Panc1 (cell line): ENCODE results near the gene IFNA7. TPM values are rescaled to one million over a fixed set of nuclear protein-coding genes. Genes with fewer than 3 reads are reported as not detected.

Source experiments
- ATAC-seq: fragments of 200-7000 bp; cut with Tn5 transposase; 2 replicates; pipeline ENCODE4 v1.9.1; 2020; ENCODE audit warnings: mild to moderate bottlenecking, moderate library complexity
- BruUV-seq: library from RNA; stranded (reverse); fragments of 400-500 nt; replicated peaks from 2 replicates; lab custom pipeline; 2021; lab: Mats Ljungman, UMichigan
- CTCF ChIA-PET: fragments of 300-600 bp; sonication (Branson Sonifier 250); formaldehyde crosslinking; loops from one replicate; lab custom pipeline; 2022; ENCODE audit warnings: antibody characterized with exemption; lab: Charles Lee
- POLR2A ChIA-PET: fragments of 300-600 bp; sonication (Branson Sonifier 250); formaldehyde crosslinking; loops from one replicate; lab custom pipeline; 2022; ENCODE audit warnings: antibody characterized with exemption; lab: Charles Lee
- DNase-seq: peaks from one replicate; pipeline ENCODE4 v3.0.0-alpha.2; 2010; ENCODE audit warnings: low read depth, low spot score
- H3K27ac ChIP-seq: 2 replicates; pipeline ENCODE4 v1.5.1; 2011; ENCODE audit warnings: mild to moderate bottlenecking, low read length, inconsistent platforms
- H3K27me3 ChIP-seq: fragments of 200-500 bp; sonication (Bioruptor generic); 2 replicates; pipeline ENCODE4 v1.6.0; 2014; ENCODE audit warnings: low read length, inconsistent platforms; ENCODE audit not compliant: control insufficient read depth, insufficient read depth
- H3K36me3 ChIP-seq: fragments of 200-500 bp; sonication (Bioruptor generic); 2 replicates; pipeline ENCODE4 v1.5.1; 2014; ENCODE audit warnings: inconsistent platforms, mild to moderate bottlenecking, low read length, moderate library complexity; ENCODE audit not compliant: control insufficient read depth, insufficient read depth
- H3K4me1 ChIP-seq: 2 replicates; pipeline ENCODE4 v1.5.1; 2011; ENCODE audit warnings: inconsistent platforms, mild to moderate bottlenecking, low read length, moderate library complexity; ENCODE audit not compliant: control insufficient read depth, insufficient read depth
- H3K4me3 ChIP-seq, 2 experiments: 2 replicates each; pipeline ENCODE4 v1.5.1; 2011 to 2012; ENCODE audit warnings: low read depth in 2 of 2, low read length in 2 of 2, mild to moderate bottlenecking in 2 of 2, inconsistent platforms in 1 of 2, moderate library complexity in 1 of 2
- H3K9me3 ChIP-seq: fragments of 200-500 bp; sonication (Bioruptor generic); 2 replicates; pipeline ENCODE4 v1.5.1; 2014; ENCODE audit warnings: low read depth, mild to moderate bottlenecking, inconsistent platforms, low read length, moderate library complexity; ENCODE audit not compliant: control insufficient read depth, insufficient read depth
- POLR2AphosphoS5 ChIP-seq: IDR thresholded peaks from 2 replicates; pipeline ENCODE4 v1.6.1; 2012; ENCODE audit warnings: mild to moderate bottlenecking, low read depth, low read length, moderate library complexity
- SIN3A ChIP-seq: IDR thresholded peaks from 2 replicates; pipeline ENCODE4 v1.6.1; 2012; ENCODE audit warnings: low read depth, mild to moderate bottlenecking, low read length, moderate library complexity, borderline replicate concordance; ENCODE audit not compliant: insufficient read depth
- TCF7L2 ChIP-seq: IDR thresholded peaks from 2 replicates; pipeline ENCODE4 v1.6.1; 2011; ENCODE audit warnings: mild to moderate bottlenecking, low read depth, low read length, inconsistent platforms
- in situ Hi-C: cut with HindIII; loops from 2 replicates; pipeline ENCODE4 v1.10.0; 2016; ENCODE audit warnings: low sequenced_read_pairs, low pct_unique_long_range_greater_than_20kb
- intact Hi-C: fragments of 100-400 bp; cut with micrococcal nuclease; formaldehyde crosslinking; loops from one replicate; pipeline ENCODE4 v1.10.0; 2022; ENCODE audit not compliant: unreplicated experiment
- total RNA-seq: library from RNA; stranded (reverse); gene quantifications from one replicate; pipeline ENCODE4 v1.2.1, GENCODE V29; 2021; ENCODE audit not compliant: unreplicated experiment
- TF ChIP-seq, protein P1 (sequence below): fragments of 450-650 bp; IDR thresholded peaks from 2 replicates; pipeline ENCODE4 v1.5.1; 2017; ENCODE audit warnings: mild to moderate bottlenecking
- TF ChIP-seq, protein P2 (sequence below), 2 experiments: IDR thresholded peaks; 2 replicates each; pipeline ENCODE4 v1.6.1; 2011 to 2012; ENCODE audit warnings: low read depth in 2 of 2, control low read depth in 1 of 2, low read length in 1 of 2, mild to moderate bottlenecking in 1 of 2, moderate library complexity in 1 of 2; ENCODE audit not compliant: insufficient read depth in 1 of 2

Gene IFNA7
- total RNA-seq, 1 experiment from 2014 or later: not detected

DNA sequence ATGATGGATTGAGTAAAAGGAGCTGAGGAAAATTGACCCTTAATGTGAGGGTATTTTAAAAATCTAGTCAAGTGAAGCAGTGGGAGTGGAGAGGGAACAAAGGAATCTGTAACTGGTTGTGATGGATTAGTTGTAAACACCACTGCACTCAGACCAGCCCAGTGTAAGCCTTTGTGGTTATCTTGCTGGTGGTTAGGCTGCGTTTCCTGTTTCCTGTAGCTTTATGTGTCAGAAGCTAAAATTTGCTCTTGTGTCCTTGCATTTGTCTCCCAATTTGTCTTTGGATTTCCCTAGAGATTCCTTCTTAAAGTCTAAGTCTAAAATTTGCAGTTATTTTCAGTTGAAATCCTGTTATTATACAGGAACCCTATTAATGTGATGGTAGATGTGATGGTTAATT, 41.8 kb downstream of the IFNA7 start:
- POLR2A ChIA-PET: no interaction called here
- no TSS peak for BruUV-seq
- H3K27ac ChIP-seq: no peak overlapping the region
- H3K9me3 ChIP-seq: no peaks in the 10 kb centered on the region
- H3K27me3 ChIP-seq: no peaks in the 10 kb centered on the region
- no peaks in the 10 kb centered on the region for H3K4me1 ChIP-seq
- H3K36me3 ChIP-seq: no peaks in the 10 kb centered on the region
- DNase-seq (no peak), ATAC-seq (no peak)
- CTCF ChIA-PET: no interaction called here
- TF ChIP-seq POLR2AphosphoS5: no peak
- TF ChIP-seq SIN3A: no peak
- no peak overlapping the region for H3K4me3 ChIP-seq
- in situ Hi-C loops (no loop called here), intact Hi-C loops (no loop called here)

DNA sequence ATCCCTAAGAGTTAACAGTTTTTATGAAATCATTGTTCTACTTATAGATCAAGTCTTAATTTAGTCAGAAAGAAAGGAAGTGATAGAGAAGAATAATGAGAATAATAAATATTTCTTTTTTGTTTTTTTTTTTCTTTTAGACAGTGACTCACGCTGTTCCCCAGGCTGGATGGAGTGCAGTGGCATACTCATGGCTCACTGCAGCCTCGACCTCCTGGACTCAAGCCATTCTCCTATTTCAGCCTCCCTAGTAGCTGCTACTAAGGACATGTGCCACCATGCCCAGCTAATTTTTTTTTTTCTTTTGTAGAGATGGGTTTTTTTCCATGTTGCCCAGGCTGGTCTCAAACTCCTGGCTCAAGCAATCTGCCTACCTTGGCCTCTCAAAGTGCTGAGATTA, 46.5 kb downstream of the IFNA7 start:
- Histone ChIP-seq H3K4me3 (no peak overlapping the region), H3K27me3 (no peaks in the 10 kb centered on the region), H3K36me3 (no peaks in the 10 kb centered on the region), H3K9me3 (no peaks in the 10 kb centered on the region), H3K27ac (no peak overlapping the region), H3K4me1 (no peaks in the 10 kb centered on the region)
- intact Hi-C loops (no loop called here), in situ Hi-C loops (no loop called here)
- ChIA-PET CTCF (no interaction called here), POLR2A (no interaction called here)
- no peak for ATAC-seq
- BruUV-seq: no TSS peak
- TF ChIP-seq, protein P1, sequence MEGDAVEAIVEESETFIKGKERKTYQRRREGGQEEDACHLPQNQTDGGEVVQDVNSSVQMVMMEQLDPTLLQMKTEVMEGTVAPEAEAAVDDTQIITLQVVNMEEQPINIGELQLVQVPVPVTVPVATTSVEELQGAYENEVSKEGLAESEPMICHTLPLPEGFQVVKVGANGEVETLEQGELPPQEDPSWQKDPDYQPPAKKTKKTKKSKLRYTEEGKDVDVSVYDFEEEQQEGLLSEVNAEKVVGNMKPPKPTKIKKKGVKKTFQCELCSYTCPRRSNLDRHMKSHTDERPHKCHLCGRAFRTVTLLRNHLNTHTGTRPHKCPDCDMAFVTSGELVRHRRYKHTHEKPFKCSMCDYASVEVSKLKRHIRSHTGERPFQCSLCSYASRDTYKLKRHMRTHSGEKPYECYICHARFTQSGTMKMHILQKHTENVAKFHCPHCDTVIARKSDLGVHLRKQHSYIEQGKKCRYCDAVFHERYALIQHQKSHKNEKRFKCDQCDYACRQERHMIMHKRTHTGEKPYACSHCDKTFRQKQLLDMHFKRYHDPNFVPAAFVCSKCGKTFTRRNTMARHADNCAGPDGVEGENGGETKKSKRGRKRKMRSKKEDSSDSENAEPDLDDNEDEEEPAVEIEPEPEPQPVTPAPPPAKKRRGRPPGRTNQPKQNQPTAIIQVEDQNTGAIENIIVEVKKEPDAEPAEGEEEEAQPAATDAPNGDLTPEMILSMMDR: no peak
- TF ChIP-seq POLR2AphosphoS5: no peak
- TF ChIP-seq TCF7L2: no peak
- TF ChIP-seq, protein P2, sequence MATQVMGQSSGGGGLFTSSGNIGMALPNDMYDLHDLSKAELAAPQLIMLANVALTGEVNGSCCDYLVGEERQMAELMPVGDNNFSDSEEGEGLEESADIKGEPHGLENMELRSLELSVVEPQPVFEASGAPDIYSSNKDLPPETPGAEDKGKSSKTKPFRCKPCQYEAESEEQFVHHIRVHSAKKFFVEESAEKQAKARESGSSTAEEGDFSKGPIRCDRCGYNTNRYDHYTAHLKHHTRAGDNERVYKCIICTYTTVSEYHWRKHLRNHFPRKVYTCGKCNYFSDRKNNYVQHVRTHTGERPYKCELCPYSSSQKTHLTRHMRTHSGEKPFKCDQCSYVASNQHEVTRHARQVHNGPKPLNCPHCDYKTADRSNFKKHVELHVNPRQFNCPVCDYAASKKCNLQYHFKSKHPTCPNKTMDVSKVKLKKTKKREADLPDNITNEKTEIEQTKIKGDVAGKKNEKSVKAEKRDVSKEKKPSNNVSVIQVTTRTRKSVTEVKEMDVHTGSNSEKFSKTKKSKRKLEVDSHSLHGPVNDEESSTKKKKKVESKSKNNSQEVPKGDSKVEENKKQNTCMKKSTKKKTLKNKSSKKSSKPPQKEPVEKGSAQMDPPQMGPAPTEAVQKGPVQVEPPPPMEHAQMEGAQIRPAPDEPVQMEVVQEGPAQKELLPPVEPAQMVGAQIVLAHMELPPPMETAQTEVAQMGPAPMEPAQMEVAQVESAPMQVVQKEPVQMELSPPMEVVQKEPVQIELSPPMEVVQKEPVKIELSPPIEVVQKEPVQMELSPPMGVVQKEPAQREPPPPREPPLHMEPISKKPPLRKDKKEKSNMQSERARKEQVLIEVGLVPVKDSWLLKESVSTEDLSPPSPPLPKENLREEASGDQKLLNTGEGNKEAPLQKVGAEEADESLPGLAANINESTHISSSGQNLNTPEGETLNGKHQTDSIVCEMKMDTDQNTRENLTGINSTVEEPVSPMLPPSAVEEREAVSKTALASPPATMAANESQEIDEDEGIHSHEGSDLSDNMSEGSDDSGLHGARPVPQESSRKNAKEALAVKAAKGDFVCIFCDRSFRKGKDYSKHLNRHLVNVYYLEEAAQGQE (IDR thresholded peaks at IDR 0.05; ENCODE audit: insufficient read depth in 1 of 2, low read depth in 2 of 2, low read length in 1 of 2): no peak
- DNase-seq: no peak

DNA sequence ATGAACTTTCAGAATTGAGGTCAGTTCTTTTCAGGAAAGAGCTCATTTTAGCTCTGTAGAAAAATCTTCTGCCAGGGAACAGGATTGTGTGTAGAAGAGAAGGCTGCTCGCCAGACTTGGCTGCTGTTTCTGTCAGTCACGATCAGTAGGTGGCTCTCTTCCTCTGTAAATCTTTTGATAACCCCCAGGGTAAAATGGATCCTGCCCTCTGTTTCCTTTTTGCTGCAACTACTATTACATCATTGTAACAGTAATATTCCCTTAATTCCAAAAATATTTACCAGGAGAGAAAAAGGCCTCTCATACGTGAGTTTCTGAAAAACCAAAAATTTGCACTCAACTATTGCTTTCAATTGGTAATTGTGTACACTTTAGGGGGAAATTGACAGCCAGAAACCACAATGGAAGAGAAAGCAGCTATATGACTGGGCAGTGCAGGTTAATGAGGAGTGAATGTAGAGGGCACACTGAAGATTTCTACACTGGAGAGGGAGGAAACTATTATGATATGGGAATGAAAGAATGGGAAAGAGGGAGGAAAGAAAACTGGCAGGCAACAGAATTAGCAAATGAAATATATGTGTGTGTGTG, 47.9 kb downstream of the IFNA7 start:
- ChIA-PET POLR2A (no interaction called here), CTCF (no interaction called here)
- TF ChIP-seq TCF7L2: no peak
- no peak for TF ChIP-seq POLR2AphosphoS5
- TF ChIP-seq, protein P1: peak; percentile 18; the same call in 1 of the 2 replicates
- no peak for TF ChIP-seq SIN3A
- Histone ChIP-seq H3K4me1 (no peaks in the 10 kb centered on the region), H3K9me3 (no peaks in the 10 kb centered on the region), H3K27ac (no peak overlapping the region), H3K27me3 (no peaks in the 10 kb centered on the region), H3K4me3 (no peak overlapping the region), H3K36me3 (no peaks in the 10 kb centered on the region)
- in situ Hi-C loops (no loop called here), intact Hi-C loops (no loop called here)
- DNase-seq (peak; percentile 0), ATAC-seq (no peak)
- BruUV-seq: no TSS peak
